SH-SY5Y (cell line): Measurements from ENCODE around the gene DPP6.

Experiments
- GATA2 ChIP-seq: IDR thresholded peaks from 2 replicates; pipeline ENCODE4 v1.6.1; 2011; ENCODE audit warnings: mild to moderate bottlenecking, low read depth, low read length
- GATA3 ChIP-seq: IDR thresholded peaks from 2 replicates; pipeline ENCODE4 v1.6.1; 2011; ENCODE audit warnings: low read depth, mild to moderate bottlenecking, low read length, moderate library complexity

- TF ChIP-seq GATA3 (no peak), GATA2 (no peak)
Observed at GRCh38 chr7:154832557-154833138, 780.5 kb downstream of the DPP6 start.
